A673 (cell line): Measurements from ENCODE around the gene RHOXF2.
"Not testable (repeated sequence)": the region's sequence is repeated elsewhere in the genome, so short reads cannot be mapped to it uniquely, and the experiment has no call there.

Experiments
- EZH2 ChIP-seq: fragments of 200-600 bp; sonication (generic); IDR thresholded peaks from 2 replicates; pipeline ENCODE4 v1.6.1; 2017; ENCODE audit warnings: borderline replicate concordance, low read depth, mild to moderate bottlenecking, mixed read lengths, antibody characterized with exemption, low read length; ENCODE audit not compliant: poor library complexity, severe bottlenecking
- TF ChIP-seq, protein P1 (sequence below): fragments of 300-800, 200-600 bp; sonication (generic); conservative IDR thresholded peaks from 2 replicates; pipeline ENCODE4 v1.5.1; 2017; ENCODE audit warnings: low read depth, mild to moderate bottlenecking, antibody characterized with exemption, low read length, moderate library complexity, mixed read lengths

DNA sequence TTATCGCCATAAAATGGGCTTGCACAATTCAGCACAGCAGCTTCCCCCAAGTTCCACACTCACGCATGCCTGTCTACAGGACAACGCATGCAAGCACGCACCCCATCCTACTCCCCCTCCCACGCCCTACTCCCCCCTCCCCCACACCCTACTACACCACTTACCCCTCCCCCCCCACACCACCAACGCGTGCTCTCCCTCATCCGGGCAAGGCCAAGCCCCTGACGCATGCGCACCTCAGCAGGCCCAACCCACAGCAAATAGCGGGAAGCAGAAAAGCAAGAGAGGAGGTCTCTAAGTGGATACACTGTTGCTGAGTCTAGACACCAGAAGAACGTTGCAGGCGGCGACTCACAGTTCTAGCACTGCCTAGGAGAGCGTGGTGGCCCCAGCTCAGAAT lies at the start of gene RHOXF2:
- TF ChIP-seq, protein P1, sequence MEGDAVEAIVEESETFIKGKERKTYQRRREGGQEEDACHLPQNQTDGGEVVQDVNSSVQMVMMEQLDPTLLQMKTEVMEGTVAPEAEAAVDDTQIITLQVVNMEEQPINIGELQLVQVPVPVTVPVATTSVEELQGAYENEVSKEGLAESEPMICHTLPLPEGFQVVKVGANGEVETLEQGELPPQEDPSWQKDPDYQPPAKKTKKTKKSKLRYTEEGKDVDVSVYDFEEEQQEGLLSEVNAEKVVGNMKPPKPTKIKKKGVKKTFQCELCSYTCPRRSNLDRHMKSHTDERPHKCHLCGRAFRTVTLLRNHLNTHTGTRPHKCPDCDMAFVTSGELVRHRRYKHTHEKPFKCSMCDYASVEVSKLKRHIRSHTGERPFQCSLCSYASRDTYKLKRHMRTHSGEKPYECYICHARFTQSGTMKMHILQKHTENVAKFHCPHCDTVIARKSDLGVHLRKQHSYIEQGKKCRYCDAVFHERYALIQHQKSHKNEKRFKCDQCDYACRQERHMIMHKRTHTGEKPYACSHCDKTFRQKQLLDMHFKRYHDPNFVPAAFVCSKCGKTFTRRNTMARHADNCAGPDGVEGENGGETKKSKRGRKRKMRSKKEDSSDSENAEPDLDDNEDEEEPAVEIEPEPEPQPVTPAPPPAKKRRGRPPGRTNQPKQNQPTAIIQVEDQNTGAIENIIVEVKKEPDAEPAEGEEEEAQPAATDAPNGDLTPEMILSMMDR, result not testable (repeated sequence)
- not testable (repeated sequence) for TF ChIP-seq EZH2
